Activated CD8-positive, alpha-beta T cell treated with anti-CD3 and anti-CD28 coated beads for 36 hours (primary cell): ENCODE results near the gene ZNF407. TPM values are rescaled to one million over a fixed set of nuclear protein-coding genes. Genes with fewer than 3 reads are reported as not detected.

Experiments
- ATAC-seq: fragments of 200-7000 bp; cut with Tn5 transposase; one replicate; pipeline ENCODE4 v1.10.0; 2021; ENCODE audit warnings: mild to moderate bottlenecking, moderate library complexity
- CTCF ChIA-PET: fragments of 350-600 bp; sonication (Branson Sonifier 250); formaldehyde crosslinking; loops from one replicate; lab custom pipeline; 2021; ENCODE audit warnings: antibody characterized with exemption; lab: Charles Lee
- POLR2A ChIA-PET: fragments of 350-600 bp; sonication (Branson Sonifier 250); formaldehyde crosslinking; loops from one replicate; lab custom pipeline; 2021; ENCODE audit warnings: antibody characterized with exemption; lab: Charles Lee
- DNase-seq: peaks from one replicate; pipeline ENCODE4 v3.0.0-alpha.2; 2020
- H3K27ac Mint-ChIP-seq: one replicate; pipeline ENCODE4 v1.8.0; 2021; ENCODE audit warnings: mild to moderate bottlenecking, mixed read lengths
- H3K27me3 Mint-ChIP-seq: one replicate; pipeline ENCODE4 v1.8.0; 2021; ENCODE audit warnings: mixed read lengths
- H3K36me3 Mint-ChIP-seq: one replicate; pipeline ENCODE4 v1.8.0; 2021; ENCODE audit warnings: low read depth, mixed read lengths
- H3K4me1 Mint-ChIP-seq: one replicate; pipeline ENCODE4 v1.8.0; 2021; ENCODE audit warnings: low read depth, mixed read lengths
- H3K4me3 Mint-ChIP-seq: one replicate; pipeline ENCODE4 v1.8.0; 2021; ENCODE audit warnings: mild to moderate bottlenecking, moderate library complexity, mixed read lengths
- H3K9me3 Mint-ChIP-seq: one replicate; pipeline ENCODE4 v1.8.0; 2021; ENCODE audit warnings: mixed read lengths
- CTCF ChIP-seq: fragments of 200-600 bp; IDR thresholded peaks from one replicate; pipeline ENCODE4 v1.8.0; 2022; ENCODE audit warnings: antibody characterized with exemption, mild to moderate bottlenecking
- intact Hi-C: fragments of 100-400 bp; cut with micrococcal nuclease; formaldehyde crosslinking; loops from one replicate; pipeline ENCODE4 v1.10.0; 2022
- total RNA-seq, 2 experiments: library from RNA; stranded (reverse); gene quantifications; one replicate each; pipeline ENCODE4 v1.2.3, GENCODE V29; 2021

Gene ZNF407
- total RNA-seq, 2 experiments from 2014 or later = 9.9 to 10.8 TPM

- no peaks in the 10 kb centered on the region for H3K36me3 Mint-ChIP-seq
- ATAC-seq (no peak), DNase-seq (no peak)
- no peak overlapping the region for H3K27ac Mint-ChIP-seq
- no peaks in the 10 kb centered on the region for H3K4me1 Mint-ChIP-seq
- H3K27me3 Mint-ChIP-seq = no peaks in the 10 kb centered on the region
- intact Hi-C loops = no loop called here
- CTCF ChIA-PET = no interaction called here
- TF ChIP-seq CTCF = no peak
- H3K9me3 Mint-ChIP-seq = no peaks in the 10 kb centered on the region
- H3K4me3 Mint-ChIP-seq = no peak overlapping the region
- POLR2A ChIA-PET = no interaction called here
Measured at GRCh38 chr18:74739926-74740325, 142.3 kb downstream of the ZNF407 start.

GRCh38 chr18:74742573-74743243 is 145.0 kb downstream of the ZNF407 start:
- Mint-ChIP-seq H3K4me1 (no peaks in the 10 kb centered on the region), H3K27me3 (no peaks in the 10 kb centered on the region), H3K9me3 (no peaks in the 10 kb centered on the region), H3K36me3 (no peaks in the 10 kb centered on the region), H3K4me3 (no peak overlapping the region), H3K27ac (no peak overlapping the region)
- DNase-seq = no peak
- no peak for TF ChIP-seq CTCF
- no peak for ATAC-seq
- POLR2A ChIA-PET = no interaction called here
- CTCF ChIA-PET = interaction anchor here (1.0 kb wide), 1 partner anchor 30 kb away, joined by 3 read pairs; no protein-coding TSS in a partner anchor
- intact Hi-C loops = no loop called here

DNA sequence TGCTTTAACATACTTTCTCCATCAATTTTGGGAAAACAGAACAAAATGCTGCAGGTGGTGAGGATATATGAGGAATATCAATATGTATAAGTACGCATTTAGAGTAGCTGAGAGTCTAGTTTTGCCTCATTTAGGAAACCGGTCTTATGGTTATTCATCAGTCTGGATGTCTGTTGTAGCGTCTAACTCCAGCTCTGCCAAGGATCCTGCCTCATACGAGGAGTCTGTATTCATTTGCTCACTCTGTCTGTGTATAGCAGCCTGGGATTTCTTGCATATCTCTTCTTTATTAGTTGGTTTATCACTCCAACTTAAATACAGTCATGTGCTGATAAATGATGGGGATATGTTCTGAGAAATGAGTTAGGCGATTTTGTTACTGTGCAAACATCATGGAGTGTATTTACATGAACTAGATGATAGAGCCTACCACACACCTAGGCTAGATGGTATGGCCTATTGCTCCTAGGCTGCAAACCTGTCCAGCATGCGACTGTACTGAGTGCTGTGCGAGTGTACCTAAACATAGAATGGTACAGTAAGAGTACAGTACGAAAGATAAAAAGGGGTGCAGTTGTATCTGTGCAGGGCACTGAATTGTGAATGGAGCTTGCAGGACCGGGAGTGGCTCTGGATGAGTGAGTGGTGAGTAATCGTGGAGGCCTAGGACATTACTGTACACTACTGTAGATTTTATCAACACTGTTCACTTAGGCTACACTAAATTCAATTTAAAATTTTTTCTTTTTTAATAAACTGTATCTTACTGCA is 148.1 kb downstream of the ZNF407 start:
- no peak for DNase-seq
- Mint-ChIP-seq H3K4me1 (no peaks in the 10 kb centered on the region), H3K9me3 (no peaks in the 10 kb centered on the region), H3K4me3 (no peak overlapping the region), H3K36me3 (peaks cover 4% of the 10 kb centered on the region), H3K27me3 (no peaks in the 10 kb centered on the region), H3K27ac (no peak overlapping the region)
- no peak for TF ChIP-seq CTCF
- CTCF ChIA-PET = no interaction called here
- ATAC-seq = no peak
- intact Hi-C loops = no loop called here
- POLR2A ChIA-PET = interaction anchor here (0.7 kb wide), 1 partner anchor 342 kb away, joined by 5 read pairs; no protein-coding TSS in a partner anchor

DNA sequence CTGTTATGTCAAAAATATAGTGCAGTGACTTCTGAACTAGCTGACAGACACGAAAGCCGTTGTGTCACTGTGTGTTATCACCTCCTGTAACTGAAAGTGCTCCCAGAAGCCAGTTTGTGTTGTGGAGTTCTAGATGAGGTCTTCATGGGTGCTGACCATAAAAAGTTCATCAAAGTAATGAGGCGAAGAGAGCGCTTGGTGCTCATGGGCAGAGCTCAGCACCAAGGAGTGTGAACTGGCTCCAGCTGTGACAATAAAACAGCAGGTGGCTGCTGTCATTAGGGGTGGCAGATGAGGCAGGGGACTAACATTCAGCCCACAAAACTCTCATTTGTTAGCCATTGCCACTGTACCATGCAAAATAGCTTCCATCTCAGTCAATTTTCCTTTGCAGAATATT is 151.1 kb downstream of the ZNF407 start:
- Mint-ChIP-seq H3K36me3 (peaks cover 15% of the 10 kb centered on the region), H3K27ac (no peak overlapping the region), H3K4me3 (no peak overlapping the region), H3K4me1 (no peaks in the 10 kb centered on the region), H3K9me3 (peaks cover 6% of the 10 kb centered on the region), H3K27me3 (no peaks in the 10 kb centered on the region)
- CTCF ChIA-PET = interaction anchor here (1.5 kb wide), 1 partner anchor 17 kb away, joined by 3 read pairs; no protein-coding TSS in a partner anchor
- DNase-seq (no peak), ATAC-seq (no peak)
- no peak for TF ChIP-seq CTCF
- intact Hi-C loops = no loop called here
- POLR2A ChIA-PET = no interaction called here

DNA sequence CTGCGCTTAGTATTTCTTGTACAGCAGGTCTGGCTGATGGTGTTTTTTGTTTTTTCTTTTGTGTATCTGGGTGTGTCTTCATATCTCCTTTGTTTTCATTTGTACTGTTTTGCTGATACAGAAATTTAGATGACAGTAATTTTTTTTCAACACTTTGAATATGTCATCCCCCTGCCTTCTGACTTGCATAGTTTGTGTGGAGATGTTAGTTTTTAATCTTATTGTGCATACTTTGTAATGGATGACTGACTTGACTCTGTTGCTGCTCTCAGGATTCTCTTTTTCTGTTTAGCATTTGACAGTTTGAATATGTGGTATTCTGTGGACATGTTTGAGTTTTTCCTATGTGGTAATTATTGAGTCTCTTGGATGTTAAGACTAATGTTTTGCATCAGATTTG is 161.3 kb downstream of the ZNF407 start:
- H3K4me1 Mint-ChIP-seq = peaks cover 3% of the 10 kb centered on the region
- CTCF ChIA-PET = interaction anchor here (1.0 kb wide), 1 partner anchor 46 kb away, joined by 3 read pairs; no protein-coding TSS in a partner anchor
- intact Hi-C loops = no loop called here
- no peak for TF ChIP-seq CTCF
- peaks cover 23% of the 10 kb centered on the region for H3K9me3 Mint-ChIP-seq
- no peaks in the 10 kb centered on the region for H3K27me3 Mint-ChIP-seq
- no peak overlapping the region for H3K4me3 Mint-ChIP-seq
- DNase-seq (no peak), ATAC-seq (no peak)
- H3K27ac Mint-ChIP-seq = no peak overlapping the region
- POLR2A ChIA-PET = no interaction called here
- H3K36me3 Mint-ChIP-seq = peaks cover 20% of the 10 kb centered on the region
